Activated CD4-positive, alpha-beta T cell treated with anti-CD3 and anti-CD28 coated beads, Interleukin-2, amount 50 U/mL, for 16 hours (primary cell): ENCODE results near the gene COX6B1.
"Not testable (repeated sequence)": the region's sequence is repeated elsewhere in the genome, so short reads cannot be mapped to it uniquely, and the experiment has no call there.

Source experiments
- DNase-seq: peaks from one replicate; pipeline ENCODE4 v3.0.0-alpha.2; 2020

Gene COX6B1, protein sequence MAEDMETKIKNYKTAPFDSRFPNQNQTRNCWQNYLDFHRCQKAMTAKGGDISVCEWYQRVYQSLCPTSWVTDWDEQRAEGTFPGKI

DNA sequence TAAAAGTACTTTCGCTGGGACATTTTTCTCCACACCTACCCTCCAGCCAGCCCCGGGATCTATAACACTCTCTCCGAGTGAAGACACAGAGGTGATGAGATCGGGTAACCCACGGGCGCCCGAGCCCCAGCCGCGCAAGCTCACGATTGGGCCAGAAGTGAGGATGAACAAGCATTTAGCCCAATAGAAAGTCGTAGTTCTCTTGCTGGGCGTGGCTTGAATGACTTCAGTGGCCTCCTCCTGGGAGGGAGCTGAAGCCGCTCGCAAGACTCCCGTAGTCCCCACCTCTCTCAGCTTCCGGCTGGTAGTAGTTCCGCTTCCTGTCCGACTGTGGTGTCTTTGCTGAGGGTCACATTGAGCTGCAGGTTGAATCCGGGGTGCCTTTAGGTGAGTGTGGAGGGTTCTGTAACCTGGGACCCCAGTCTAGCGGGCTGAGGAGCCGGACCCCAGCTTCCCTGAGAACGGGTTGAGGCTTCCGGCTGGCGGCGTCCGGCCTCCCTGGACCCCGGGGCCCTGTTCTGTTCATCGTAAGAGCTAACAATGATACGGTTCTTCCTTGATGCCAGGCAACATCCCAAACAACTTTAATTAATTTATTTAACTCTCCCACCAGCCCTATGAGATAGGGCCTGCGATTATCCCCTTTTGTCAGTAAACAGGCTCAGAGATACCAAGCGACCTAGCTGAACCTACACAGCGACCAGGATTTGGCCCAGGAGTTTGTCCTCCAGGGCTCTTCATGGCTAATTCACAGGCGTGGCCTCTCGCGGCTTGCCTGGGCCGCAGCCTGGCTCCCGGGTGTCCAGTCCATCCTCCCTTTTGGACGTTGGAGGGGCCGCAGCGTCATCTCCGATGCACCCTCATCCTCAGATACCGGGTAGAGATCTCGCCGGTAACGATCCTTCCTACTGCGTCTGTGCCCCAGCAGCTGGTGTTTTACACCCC lies at the start of gene COX6B1:
COX6B1 (plus strand) TSS at position 307 of the 945 bp plus-strand sequence. CDS start 2,921 bp downstream, outside the sequence.
- peak; percentile 98 for DNase-seq

GRCh38 chr19:35601971-35602370 lies 46.2 kb upstream of the COX6B1 start:
- DNase-seq, result no peak

- DNase-seq, result not testable (repeated sequence)
Measured at GRCh38 chr19:35604436-35604835, 43.7 kb upstream of the COX6B1 start.

- not testable (repeated sequence) for DNase-seq
Measured at GRCh38 chr19:35607170-35607569, 41.0 kb upstream of the COX6B1 start.

DNA sequence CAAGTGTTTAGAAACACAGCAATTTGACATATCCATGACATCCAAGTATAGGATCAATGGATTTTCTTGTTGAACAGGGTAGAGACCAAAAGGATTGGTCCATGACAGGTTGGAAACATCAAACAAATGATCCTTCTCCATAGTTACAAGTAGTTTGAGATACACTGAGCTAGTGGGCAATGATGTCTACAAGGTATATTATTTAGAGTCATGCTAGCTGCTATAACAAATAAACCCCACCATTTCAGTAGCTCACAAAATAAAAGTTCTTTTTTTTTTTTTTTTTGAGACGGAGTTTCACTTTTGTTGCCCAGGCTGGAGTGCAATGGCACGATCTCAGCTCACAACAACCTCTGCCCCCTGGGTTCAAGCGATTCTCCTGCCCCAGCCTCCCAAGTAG lies 40.5 kb upstream of the COX6B1 start:
- no peak for DNase-seq

DNA sequence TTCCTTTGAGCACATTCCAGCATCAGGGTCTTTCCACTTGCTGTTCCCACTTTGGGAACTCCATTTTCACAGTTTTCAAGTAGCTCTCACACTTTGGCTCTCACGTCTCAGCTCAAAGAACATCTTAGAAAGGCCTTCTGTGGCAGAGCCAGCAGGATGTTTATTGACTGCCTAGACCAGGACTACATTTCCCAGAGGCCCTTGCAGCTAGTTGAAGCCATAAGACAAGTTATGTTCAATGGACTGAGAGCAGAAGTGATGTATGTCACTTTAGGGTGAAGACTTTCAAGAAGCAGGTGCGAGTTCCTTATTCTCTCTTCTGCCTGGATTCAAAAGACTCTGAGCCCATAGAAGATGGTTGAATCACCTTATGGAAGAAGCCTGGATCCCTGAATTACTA lies 39.9 kb upstream of the COX6B1 start:
- DNase-seq, result no peak

DNA sequence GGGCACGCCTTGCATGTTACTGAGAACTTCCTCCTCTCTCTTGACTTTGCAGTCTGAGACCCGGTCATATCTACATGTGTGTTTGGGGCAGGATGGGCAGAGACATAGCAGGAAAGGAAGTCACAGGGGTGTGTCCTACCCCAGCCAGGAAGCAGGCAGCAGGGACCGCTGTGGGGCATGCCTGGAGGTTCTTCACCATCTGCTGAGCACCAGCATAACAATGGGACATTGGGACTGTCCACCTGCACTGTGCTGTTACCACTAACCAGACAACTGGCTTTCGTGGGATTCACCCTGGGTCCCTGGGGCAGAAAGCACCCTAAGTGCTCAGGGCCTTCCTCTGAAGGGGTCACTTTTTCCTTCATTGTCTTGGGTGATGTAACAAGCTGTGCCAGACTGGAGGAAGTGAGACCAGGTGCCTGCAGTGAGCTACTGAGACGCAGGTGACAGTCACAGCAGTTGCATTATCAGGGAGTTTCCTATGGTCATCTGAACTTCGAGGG lies 38.2 kb upstream of the COX6B1 start:
- peak; percentile 31 for DNase-seq

GRCh38 chr19:35612224-35612558 lies 35.9 kb upstream of the COX6B1 start:
- no peak for DNase-seq

DNA sequence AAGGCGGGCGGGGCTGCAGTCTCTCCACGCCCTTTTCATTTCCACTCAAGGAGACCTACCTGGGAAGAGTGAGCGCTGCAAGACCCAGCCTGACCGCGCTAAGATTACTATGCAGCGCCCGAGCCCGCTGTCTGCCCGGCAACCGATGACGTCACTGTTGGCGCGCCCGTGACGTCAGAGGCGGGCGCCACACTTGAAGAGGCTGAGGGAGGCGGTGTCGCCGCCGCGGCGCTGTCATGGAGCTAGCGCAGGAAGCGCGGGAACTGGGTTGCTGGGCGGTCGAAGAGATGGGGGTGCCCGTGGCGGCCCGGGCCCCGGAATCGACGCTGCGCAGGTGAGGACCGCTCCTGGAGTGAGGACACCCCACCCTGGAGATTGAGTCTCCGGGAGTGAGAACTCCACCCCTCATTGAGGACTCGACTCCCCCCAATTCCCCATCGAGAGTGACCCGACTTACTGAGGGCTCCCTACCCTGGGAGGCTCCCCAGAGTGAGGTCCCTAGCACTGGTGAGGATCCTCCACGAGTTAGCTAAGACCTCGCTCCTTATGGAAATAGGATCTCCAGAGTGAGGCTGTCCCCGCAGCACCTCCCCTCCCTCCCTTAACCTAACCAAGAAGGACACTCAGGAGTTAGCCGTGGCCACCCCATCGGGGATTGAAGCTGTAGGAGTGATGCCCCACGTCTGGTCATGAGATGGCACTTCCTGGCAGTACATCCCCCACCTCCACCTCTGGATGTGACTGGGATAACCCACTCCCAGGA lies 35.4 kb upstream of the COX6B1 start, which contains the start of gene HAUS5:
HAUS5 (plus strand) TSS at position 177 of the 763 bp plus-strand sequence; CDS start at position 237, 60 bp downstream.
- DNase-seq, result peak; percentile 97

GRCh38 chr19:35613574-35613973 lies 34.5 kb upstream of the COX6B1 start:
- DNase-seq, result no peak

- DNase-seq, result no peak
Measured at GRCh38 chr19:35615036-35615435, 33.1 kb upstream of the COX6B1 start.

GRCh38 chr19:35618857-35619256 lies 29.3 kb upstream of the COX6B1 start:
- DNase-seq, result no peak

GRCh38 chr19:35619290-35619923 lies 28.7 kb upstream of the COX6B1 start:
- no peak for DNase-seq

DNA sequence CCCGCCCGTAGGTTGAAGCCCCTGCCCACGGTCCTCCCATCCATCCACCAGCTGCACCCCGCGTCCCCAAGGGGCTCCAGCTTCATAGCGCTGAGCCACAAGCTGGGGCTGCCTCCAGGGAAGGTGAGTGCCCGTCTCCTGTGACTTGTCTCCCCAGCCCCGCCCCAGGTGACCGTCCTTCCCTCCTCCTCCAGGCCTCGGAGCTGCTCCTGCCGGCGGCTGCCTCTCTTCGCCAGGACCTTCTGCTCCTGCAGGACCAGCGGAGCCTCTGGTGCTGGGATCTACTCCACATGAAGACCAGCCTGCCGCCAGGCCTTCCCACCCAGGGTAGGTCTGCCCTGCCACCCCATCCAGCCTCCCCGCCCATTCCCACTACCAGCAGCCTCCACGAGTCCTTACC lies 28.1 kb upstream of the COX6B1 start:
- DNase-seq, result no peak

- no peak for DNase-seq
Measured at GRCh38 chr19:35621708-35622107, 26.4 kb upstream of the COX6B1 start.

DNA sequence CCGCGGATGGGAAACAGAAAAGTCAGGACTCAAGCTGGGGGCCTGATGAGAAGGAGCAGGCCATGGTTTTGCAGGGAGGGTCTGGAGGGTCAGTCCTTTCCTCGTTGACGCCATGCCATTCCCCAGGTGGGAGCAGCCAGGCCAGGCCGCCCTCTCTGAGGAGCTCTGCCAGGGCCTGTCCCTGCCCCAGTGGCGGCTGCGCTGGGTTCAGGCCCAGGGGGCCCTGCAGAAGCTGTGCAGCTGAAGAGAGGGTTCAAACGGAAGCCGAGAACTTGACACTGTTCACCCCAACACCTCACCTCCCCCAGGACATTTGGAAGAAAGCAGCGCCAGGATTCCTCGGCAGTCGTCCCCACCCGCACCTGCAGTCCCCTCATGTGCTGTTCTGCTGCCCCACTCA lies 25.4 kb upstream of the COX6B1 start:
- DNase-seq, result no peak

GRCh38 chr19:35623327-35624010 lies 24.7 kb upstream of the COX6B1 start:
- DNase-seq, result no peak

GRCh38 chr19:35628264-35628564 lies 19.9 kb upstream of the COX6B1 start:
- DNase-seq, result no peak

GRCh38 chr19:35628565-35629331 lies 19.4 kb upstream of the COX6B1 start, which contains the start of gene RBM42:
Gene RBM42 (plus strand): TSS chr19:35629036. CDS start chr19:35629154, 118 bp downstream.
- peak; percentile 99 for DNase-seq

- no peak for DNase-seq
Measured at GRCh38 chr19:35629332-35629633, 18.8 kb upstream of the COX6B1 start.

DNA sequence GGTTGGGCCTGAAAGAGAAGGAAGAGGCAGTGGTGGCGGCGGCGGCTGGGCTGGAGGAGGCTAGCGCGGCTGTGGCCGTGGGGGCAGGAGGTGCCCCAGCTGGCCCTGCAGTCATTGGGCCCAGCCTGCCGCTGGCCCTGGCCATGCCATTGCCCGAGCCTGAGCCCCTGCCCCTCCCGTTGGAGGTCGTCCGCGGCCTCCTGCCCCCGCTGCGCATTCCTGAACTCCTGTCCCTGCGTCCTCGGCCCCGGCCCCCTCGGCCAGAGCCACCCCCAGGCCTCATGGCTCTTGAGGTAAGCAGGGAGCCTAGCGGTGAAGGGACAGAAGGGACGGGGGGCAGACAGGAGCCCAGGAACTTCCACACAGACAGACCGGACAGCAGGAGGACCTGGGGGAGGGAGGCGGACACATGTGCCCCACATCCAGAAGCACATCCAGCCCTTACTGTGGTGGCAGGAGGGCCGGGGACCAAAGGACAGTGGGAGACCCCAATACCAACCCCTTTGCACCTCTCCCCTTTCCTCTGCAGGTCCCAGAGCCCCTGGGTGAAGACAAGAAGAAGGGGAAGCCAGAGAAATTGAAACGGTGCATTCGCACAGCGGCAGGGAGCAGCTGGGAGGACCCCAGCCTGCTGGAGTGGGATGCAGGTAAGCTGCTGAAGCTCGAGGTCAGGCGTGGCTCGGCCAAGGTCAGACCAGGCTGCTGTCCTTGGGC lies 14.2 kb upstream of the COX6B1 start:
- no peak for DNase-seq
